Esophagus (tissue), 2 donors: ENCODE data around the gene PLEKHH1. TPM values are rescaled to one million over a fixed set of nuclear protein-coding genes. Genes with fewer than 3 reads are reported as not detected.
"Not testable (repeated sequence)": the region's sequence is repeated elsewhere in the genome, so short reads cannot be mapped to it uniquely, and the experiment has no call there.

Experiments used
- H3K27ac ChIP-seq, 2 donors: one replicate each; pipeline ENCODE4 v1.5.1; 2013; ENCODE audit warnings: low read depth in 2 of 2, mild to moderate bottlenecking in 2 of 2, inconsistent platforms in 1 of 2, low read length in 1 of 2, moderate library complexity in 1 of 2
- H3K27me3 ChIP-seq, 2 donors: one replicate each; pipeline ENCODE4 v1.6.1; 2013; ENCODE audit warnings: low read length in 2 of 2, control low read depth in 1 of 2, mild to moderate bottlenecking in 1 of 2; ENCODE audit not compliant: insufficient read depth in 2 of 2, control insufficient read depth in 1 of 2
- H3K36me3 ChIP-seq, 2 donors: one replicate each; pipeline ENCODE4 v1.6.1; 2013; ENCODE audit warnings: low read length in 1 of 2; ENCODE audit not compliant: control insufficient read depth in 2 of 2, insufficient read depth in 2 of 2
- H3K4me1 ChIP-seq, 2 donors: one replicate each; pipeline ENCODE4 v1.6.1; 2013; ENCODE audit warnings: low read length in 1 of 2; ENCODE audit not compliant: control insufficient read depth in 2 of 2, insufficient read depth in 2 of 2
- H3K4me3 ChIP-seq, 2 donors: one replicate each; pipeline ENCODE4 v1.5.1; 2013; ENCODE audit warnings: low read length in 2 of 2, mild to moderate bottlenecking in 2 of 2, low read depth in 1 of 2, moderate library complexity in 1 of 2
- H3K9me3 ChIP-seq, 2 donors: one replicate each; pipeline ENCODE4 v1.6.1; 2013; ENCODE audit warnings: mild to moderate bottlenecking in 2 of 2, low read depth in 1 of 2, low read length in 1 of 2, moderate library complexity in 1 of 2; ENCODE audit not compliant: control insufficient read depth in 2 of 2, insufficient read depth in 1 of 2
- WGBS, 2 donors: extraction: QIAGEN DNeasy Blood & Tissue Kit; methylation state at CpG; one replicate each; pipeline ENCODE4 v1.1.7; 2013; 5-methylcytosine and 5-hydroxymethylcytosine counted together
- polyA plus RNA-seq, 2 donors: library from polyadenylated mRNA; stranded (reverse); fragments of 200-250 nt; gene quantifications; one replicate each; pipeline ENCODE4 v1.2.3, GENCODE V29; 2013
- donor health status: healthy with polysubstance abuse.
- donor health status: Bipolar disorder and iron deficiency.

Gene PLEKHH1
- polyA plus RNA-seq, 2 donors = 2.4 to 10.3 TPM

GRCh38 chr14:67539116-67539515 is 6.0 kb downstream of the PLEKHH1 start:
- Histone ChIP-seq H3K27ac (no peak overlapping the region), H3K27me3 (no peaks in the 10 kb centered on the region)
- 68 to 72% methylated on average over 5 of the region's 5 CpGs for WGBS, 2 donors

GRCh38 chr14:67541448-67542387 is 8.6 kb downstream of the PLEKHH1 start:
- H3K36me3 ChIP-seq = no peaks in the 10 kb centered on the region
- H3K4me1 ChIP-seq = no peaks in the 10 kb centered on the region
- no peaks in the 10 kb centered on the region for H3K27me3 ChIP-seq
- WGBS, 2 donors = 55 to 74% methylated on average over 24 of the region's 24 CpGs
- H3K9me3 ChIP-seq = no peaks in the 10 kb centered on the region
- no peak overlapping the region for H3K27ac ChIP-seq
- no peak overlapping the region for H3K4me3 ChIP-seq

More at GRCh38 chr14:67539116-67539515, 6.0 kb downstream of the PLEKHH1 start:
- Histone ChIP-seq H3K9me3 (no peaks in the 10 kb centered on the region), H3K4me3 (no peak overlapping the region), H3K4me1 (no peaks in the 10 kb centered on the region), H3K36me3 (no peaks in the 10 kb centered on the region)

GRCh38 chr14:67542620-67543019 is 9.5 kb downstream of the PLEKHH1 start:
- H3K4me3 ChIP-seq, H3K27ac ChIP-seq, H3K9me3 ChIP-seq, H3K4me1 ChIP-seq, H3K36me3 ChIP-seq, H3K27me3 ChIP-seq: not testable (repeated sequence)
- 93% methylated on average over 13 of the region's 13 CpGs for WGBS, 2 donors

- Histone ChIP-seq H3K36me3 (no peaks in the 10 kb centered on the region), H3K4me1 (peaks cover 0 to 2% of the 10 kb centered on the region in 2 donors), H3K27ac (no peak overlapping the region), H3K27me3 (no peaks in the 10 kb centered on the region), H3K4me3 (no peak overlapping the region), H3K9me3 (no peaks in the 10 kb centered on the region)
- WGBS, 2 donors = 88 to 95% methylated on average over 1 of the region's 1 CpG
Observed at GRCh38 chr14:67544590-67544989, 11.5 kb downstream of the PLEKHH1 start.

- Histone ChIP-seq H3K27me3 (no peaks in the 10 kb centered on the region), H3K36me3 (no peaks in the 10 kb centered on the region), H3K4me3 (no peak overlapping the region), H3K27ac (no peak overlapping the region), H3K4me1 (peaks cover 0 to 2% of the 10 kb centered on the region in 2 donors), H3K9me3 (no peaks in the 10 kb centered on the region)
- WGBS, 2 donors = 63 to 73% methylated on average over 5 of the region's 5 CpGs
Observed at GRCh38 chr14:67547224-67547780, 14.2 kb downstream of the PLEKHH1 start.

- Histone ChIP-seq H3K36me3 (no peaks in the 10 kb centered on the region), H3K4me3 (no peak overlapping the region), H3K9me3 (no peaks in the 10 kb centered on the region), H3K27ac (no peak overlapping the region), H3K4me1 (peaks cover 0 to 2% of the 10 kb centered on the region in 2 donors), H3K27me3 (no peaks in the 10 kb centered on the region)
- 90 to 91% methylated on average over 4 of the region's 4 CpGs for WGBS, 2 donors
Observed at GRCh38 chr14:67549734-67550133, 16.6 kb downstream of the PLEKHH1 start.

GRCh38 chr14:67551123-67551522 is 18.0 kb downstream of the PLEKHH1 start:
- Histone ChIP-seq H3K4me3 (no peak overlapping the region), H3K4me1 (peaks cover 0 to 2% of the 10 kb centered on the region in 2 donors), H3K27me3 (no peaks in the 10 kb centered on the region), H3K9me3 (no peaks in the 10 kb centered on the region), H3K36me3 (peaks cover 0 to 3% of the 10 kb centered on the region in 2 donors), H3K27ac (no peak overlapping the region)
- whole genome bisulfite sequencing, 2 donors = 91 to 92% methylated on average over 3 of the region's 3 CpGs

GRCh38 chr14:67551940-67552339 is 18.9 kb downstream of the PLEKHH1 start:
- H3K27ac ChIP-seq = no peak overlapping the region
- H3K27me3 ChIP-seq = no peaks in the 10 kb centered on the region
- no peak overlapping the region for H3K4me3 ChIP-seq
- no peaks in the 10 kb centered on the region for H3K9me3 ChIP-seq
- 91% methylated on average over 3 of the region's 3 CpGs for WGBS, 2 donors
- H3K36me3 ChIP-seq = peaks cover 0 to 3% of the 10 kb centered on the region in 2 donors
- peaks cover 0 to 2% of the 10 kb centered on the region in 2 donors for H3K4me1 ChIP-seq

GRCh38 chr14:67553547-67553946 is 20.5 kb downstream of the PLEKHH1 start:
- 60 to 71% methylated on average over 3 of the region's 3 CpGs for WGBS, 2 donors
- H3K27me3 ChIP-seq = no peaks in the 10 kb centered on the region
- H3K4me3 ChIP-seq = no peak overlapping the region

More at GRCh38 chr14:67553547-67553946, 20.5 kb downstream of the PLEKHH1 start:
- no peaks in the 10 kb centered on the region for H3K4me1 ChIP-seq
- peaks cover 0 to 3% of the 10 kb centered on the region in 2 donors for H3K36me3 ChIP-seq
- no peak overlapping the region for H3K27ac ChIP-seq
- no peaks in the 10 kb centered on the region for H3K9me3 ChIP-seq
